ENCODE measurements around the gene GABRB2. TPM values are rescaled to one million over a fixed set of nuclear protein-coding genes. Genes with fewer than 3 reads are reported as not detected.

The GABRB2 gene
- total RNA-seq, 1 experiment from 2014 or later, result not detected

DNA sequence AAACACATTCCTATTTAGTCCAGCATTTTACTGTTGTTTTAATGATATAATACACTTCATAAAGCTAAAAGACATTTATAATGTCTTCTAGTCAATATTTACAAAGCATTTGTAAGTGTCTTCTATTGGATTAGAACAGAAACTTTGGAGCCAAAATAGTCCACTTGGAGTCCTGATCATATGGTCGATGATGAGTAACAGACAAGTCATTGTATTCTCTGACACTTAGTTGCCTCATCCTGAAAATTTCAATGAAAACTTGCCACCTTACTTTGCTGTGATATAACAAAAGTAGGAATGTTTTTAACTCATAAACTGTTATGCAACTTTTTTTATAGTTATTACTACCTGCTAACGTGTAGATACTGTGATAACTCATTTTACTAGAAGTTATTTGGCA is 132.5 kb downstream of the GABRB2 start (continued):
- no peak for TF ChIP-seq CTCF (IDR thresholded peaks at IDR 0.05 in 2 of 3, conservative IDR thresholded peaks at IDR 0.05 in 1 of 3; ENCODE audit: borderline replicate concordance in 1 of 3, insufficient read depth in 1 of 3, low read depth in 2 of 3, low read length in 2 of 3)
- no peak for TF ChIP-seq CEBPB (IDR thresholded peaks at IDR 0.05; ENCODE audit: low read depth)
- TF ChIP-seq CBX3 (IDR thresholded peaks at IDR 0.05; ENCODE audit: low read depth), result no peak
- TF ChIP-seq SP1 (IDR thresholded peaks at IDR 0.05; ENCODE audit: low read depth), result no peak
- no peak for TF ChIP-seq POLR2AphosphoS5 (IDR thresholded peaks at IDR 0.05; ENCODE audit: low read depth, low read length)
- TF ChIP-seq MAX (IDR thresholded peaks at IDR 0.05), result no peak
- TF ChIP-seq ZNF274 (IDR thresholded peaks at IDR 0.05; ENCODE audit: low read depth, low read length), result no peak
- TF ChIP-seq REST (IDR thresholded peaks at IDR 0.05; ENCODE audit: low read depth), result no peak

DNA sequence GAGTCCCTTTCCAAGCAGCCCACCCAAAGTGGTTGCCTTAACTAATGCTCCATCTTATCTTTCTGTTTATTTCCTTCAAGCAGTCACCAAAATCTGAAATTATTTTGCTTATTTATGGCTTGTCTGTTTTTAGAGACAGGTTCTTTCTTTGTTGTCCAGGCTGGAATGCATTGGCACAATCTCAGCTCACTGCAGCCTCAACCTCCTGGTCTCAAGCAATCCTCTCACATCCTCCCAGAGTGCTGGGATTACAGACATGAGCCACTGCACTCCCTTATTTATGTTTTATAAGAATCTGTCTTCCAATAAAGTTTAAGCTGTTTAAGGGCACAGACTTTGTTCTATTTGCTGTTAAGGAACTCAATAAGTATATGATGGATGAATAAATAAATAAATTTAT is 133.7 kb downstream of the GABRB2 start:
- intact Hi-C loops (cut with micrococcal nuclease), result no loop called here
- H3K4me3 ChIP-seq (replicated peaks in 1 of 2; ENCODE audit: low read depth in 1 of 2, low read length in 2 of 2), result no peak overlapping the region
- no peak overlapping the region for H2AFZ ChIP-seq (ENCODE audit: low read depth, low read length, poor library complexity, severe bottlenecking)
- no peak overlapping the region for H3K9ac ChIP-seq (ENCODE audit: low read length)
- no peak overlapping the region for H3K27ac ChIP-seq (ENCODE audit: low read depth, low read length)
- RAD21 ChIA-PET (ENCODE audit: low non-redundant PET in 1 of 2, low total read pairs in 2 of 2, uncharacterized antibody in 2 of 2, unreplicated experiment in 2 of 2), result no interaction called here
- no peaks in the 10 kb centered on the region for H3K79me2 ChIP-seq (ENCODE audit: insufficient read depth, low read length)
- no peaks in the 10 kb centered on the region for H3K4me1 ChIP-seq (ENCODE audit: control insufficient read depth in 1 of 2, insufficient read depth in 2 of 2, low read length in 2 of 2)
- DNase-seq (ENCODE audit: low read depth, low spot score), result no peak
- H3K9me3 ChIP-seq (ENCODE audit: control insufficient read depth in 1 of 2, insufficient read depth in 1 of 2, low read depth in 1 of 2, low read length in 2 of 2), result peaks cover 0 to 11% of the 10 kb centered on the region in 2 experiments; a peak in 2 of 4 replicates
- no peak for ATAC-seq
- no TSS peak for BruUV-seq (replicated peaks)
- H3K27me3 ChIP-seq (ENCODE audit: insufficient read depth, low read length), result no peaks in the 10 kb centered on the region
- POLR2A ChIA-PET, result no interaction called here
- CTCF ChIA-PET, result no interaction called here
- no peaks in the 10 kb centered on the region for H3K9me2 ChIP-seq (ENCODE audit: insufficient read depth)
- no peaks in the 10 kb centered on the region; the same call in 1 of the 2 replicates for H4K20me1 ChIP-seq (ENCODE audit: insufficient read depth)
- no peaks in the 10 kb centered on the region for H3K36me3 ChIP-seq (ENCODE audit: control insufficient read depth in 1 of 2, insufficient read depth in 2 of 2, low read length in 2 of 2)
- H3K4me2 ChIP-seq (ENCODE audit: low read length), result no peak overlapping the region
- TF ChIP-seq RAD21 (IDR thresholded peaks at IDR 0.05; ENCODE audit: low read depth) (no peak), SIN3A (IDR thresholded peaks at IDR 0.05; ENCODE audit: low read depth) (no peak), YY1 (IDR thresholded peaks at IDR 0.05; ENCODE audit: extremely low read depth, insufficient replicate concordance, low read depth, low read length) (no peak), ZBTB33 (IDR thresholded peaks at IDR 0.05; ENCODE audit: extremely low read depth, insufficient replicate concordance, low read length) (no peak), EZH2phosphoT487 (IDR thresholded peaks at IDR 0.05; ENCODE audit: borderline replicate concordance) (no peak), CBX3 (IDR thresholded peaks at IDR 0.05; ENCODE audit: low read depth) (no peak), FOSL1 (IDR thresholded peaks at IDR 0.05; ENCODE audit: low read depth) (no peak), POLR2A (IDR thresholded peaks at IDR 0.05; ENCODE audit: borderline replicate concordance, extremely low read depth, insufficient read depth, insufficient read length) (no peak), EZH2 (IDR thresholded peaks at IDR 0.05) (no peak), TCF7L2 (IDR thresholded peaks at IDR 0.05; ENCODE audit: borderline replicate concordance, extremely low read depth, insufficient read depth, insufficient read length) (no peak), POLR2AphosphoS5 (IDR thresholded peaks at IDR 0.05; ENCODE audit: low read depth, low read length) (no peak), SP1 (IDR thresholded peaks at IDR 0.05; ENCODE audit: low read depth) (no peak)
